ENCODE data around the gene PRRT1.
A peak's percentile ranks its signal among the peaks of the same experiment; 100 is the strongest.

DNA sequence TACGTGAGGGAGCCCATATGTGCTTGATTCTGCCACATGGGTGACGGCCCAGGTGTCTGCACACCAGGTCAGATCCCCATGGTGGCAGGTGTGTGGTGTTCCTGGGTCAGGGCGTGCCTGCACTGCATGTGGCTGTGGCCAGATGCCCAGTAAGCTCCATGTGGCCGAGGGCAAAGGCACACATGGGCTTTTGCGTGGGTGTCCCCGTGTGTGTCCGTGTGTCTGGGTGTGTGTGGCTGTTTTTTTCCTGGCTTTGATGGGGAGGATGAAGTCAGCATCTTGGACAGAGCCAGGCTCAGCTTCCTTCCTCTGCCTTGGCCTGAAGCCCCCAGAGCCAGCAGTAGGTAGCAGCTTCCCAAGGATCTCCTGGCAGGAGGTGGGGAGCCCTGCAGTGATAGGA, 41.1 kb downstream of the PRRT1 start:
- TF ChIP-seq EP300 (IDR thresholded peaks at IDR 0.05; ENCODE audit: borderline replicate concordance): no peak
- 0 out of 2 replicates have a peak, but pooled peaks have one; percentile 12 for TF ChIP-seq NFIC (IDR thresholded peaks at IDR 0.05)
- no peak for TF ChIP-seq CREB1 (IDR thresholded peaks at IDR 0.05; ENCODE audit: low read depth)
- no peak for TF ChIP-seq USF1 (IDR thresholded peaks at IDR 0.05)
- TF ChIP-seq RAD21 (IDR thresholded peaks at IDR 0.05; ENCODE audit: low read depth): no peak
- peak; percentile 24; the same call in 1 of the 2 replicates for TF ChIP-seq MAX (IDR thresholded peaks at IDR 0.05)
